Hepatocyte (in vitro differentiated cells): ENCODE measurements around the gene GPAT2. TPM values are rescaled to one million over a fixed set of nuclear protein-coding genes. Genes with fewer than 3 reads are reported as not detected.
"Not testable (repeated sequence)": the region's sequence is repeated elsewhere in the genome, so short reads cannot be mapped to it uniquely, and the experiment has no call there.

Source experiments
- DNase-seq: peaks from one replicate; pipeline ENCODE4 v3.0.0-alpha.2; 2016; ENCODE audit warnings: low spot score
- H2AFZ ChIP-seq: fragments of 200-600 bp; sonication (generic); 2 replicates; pipeline ENCODE4 v1.6.0; 2016; ENCODE audit warnings: antibody characterized with exemption, mild to moderate bottlenecking
- H3K27ac ChIP-seq: fragments of 200-600 bp; sonication (generic); 2 replicates; pipeline ENCODE4 v1.5.1; 2016; ENCODE audit warnings: mild to moderate bottlenecking
- H3K27me3 ChIP-seq: fragments of 200-600 bp; sonication (generic); 2 replicates; pipeline ENCODE4 v1.6.1; 2016
- H3K36me3 ChIP-seq: fragments of 200-600 bp; sonication (generic); replicated peaks from 2 replicates; pipeline ENCODE4 v1.5.1; 2016; ENCODE audit warnings: low read depth; ENCODE audit not compliant: insufficient read depth
- H3K4me1 ChIP-seq: fragments of 200-600 bp; sonication (generic); 2 replicates; pipeline ENCODE4 v1.5.1; 2016; ENCODE audit warnings: mild to moderate bottlenecking, moderate library complexity; ENCODE audit not compliant: insufficient read depth
- H3K4me2 ChIP-seq: fragments of 200-600 bp; sonication (generic); 2 replicates; pipeline ENCODE4 v1.6.0; 2016
- H3K4me3 ChIP-seq: fragments of 200-600 bp; sonication (generic); 2 replicates; pipeline ENCODE4 v1.5.1; 2016; ENCODE audit warnings: mild to moderate bottlenecking
- H3K79me2 ChIP-seq: fragments of 200-600 bp; sonication (generic); 2 replicates; pipeline ENCODE4 v1.6.0; 2017; ENCODE audit warnings: mild to moderate bottlenecking
- H3K9me2 ChIP-seq: fragments of 200-600 bp; sonication (generic); replicated peaks from 2 replicates; pipeline ENCODE4 v1.6.0; 2017; ENCODE audit warnings: mild to moderate bottlenecking; ENCODE audit not compliant: insufficient read depth
- H3K9me3 ChIP-seq: fragments of 200-600 bp; sonication (generic); 2 replicates; pipeline ENCODE4 v1.5.1; 2016; ENCODE audit warnings: low read depth, mild to moderate bottlenecking
- H4K20me1 ChIP-seq: fragments of 200-600 bp; sonication (generic); 2 replicates; pipeline ENCODE4 v1.6.0; 2016; ENCODE audit warnings: mild to moderate bottlenecking; ENCODE audit not compliant: insufficient read depth, poor library complexity, severe bottlenecking
- WGBS: methylation state at CpG from one replicate; pipeline ENCODE4 v1.1.6; 2016; ENCODE audit warnings: low lambda C conversion rate; ENCODE audit errors: missing lambda C conversion rate; 5-methylcytosine and 5-hydroxymethylcytosine counted together
- polyA plus RNA-seq: library from polyadenylated mRNA; unstranded; fragments of >200 nt; fragmentation: Nextera tagmentation; extraction: Ambion mirVana; gene quantifications from 2 replicates; pipeline ENCODE4 v1.2.1, GENCODE V29; 2016
- total RNA-seq: library from RNA; depleted of rRNA; stranded (reverse); fragments of >200 nt; gene quantifications from 2 replicates; pipeline ENCODE4 v1.2.3, GENCODE V29; 2014
- TF ChIP-seq, protein P1 (sequence below): fragments of 200-600 bp; sonication (generic); IDR thresholded peaks from 2 replicates; pipeline ENCODE4 v1.5.1; 2016; ENCODE audit warnings: antibody characterized with exemption, mild to moderate bottlenecking; ENCODE audit not compliant: poor library complexity

The GPAT2 gene
- total and polyA plus RNA-seq, 2 experiments from 2014 or later: 0.31 TPM; not detected in 1

DNA sequence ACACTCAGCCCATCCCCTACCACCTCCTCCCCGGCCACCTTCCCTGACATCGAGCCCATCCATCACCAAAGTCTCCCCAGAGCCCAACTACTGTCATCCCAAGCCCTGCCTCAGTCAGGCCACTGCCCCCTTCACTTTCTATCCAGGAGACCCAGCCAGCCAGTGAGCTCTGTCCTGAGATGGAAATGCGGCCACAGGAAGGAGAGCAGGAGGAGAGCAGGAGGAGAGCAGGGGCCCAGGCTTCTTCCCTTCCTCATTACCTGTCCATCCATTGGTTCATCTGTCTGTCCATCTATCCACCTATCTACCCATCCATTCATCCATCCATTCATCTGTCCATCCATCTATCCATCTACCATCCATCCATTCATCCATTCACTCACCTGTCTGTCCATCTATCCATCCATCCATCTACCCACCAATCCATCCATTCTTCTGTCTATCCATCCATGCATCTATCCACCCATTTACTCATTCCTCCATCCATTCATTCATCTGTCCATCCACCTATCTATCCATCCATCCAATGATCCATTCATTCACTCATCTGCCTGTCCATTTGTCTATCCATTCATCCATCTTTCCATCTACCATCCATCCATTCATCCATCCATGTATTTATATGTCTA lies 29.4 kb upstream of the GPAT2 start:
- not testable (repeated sequence) for H3K9me3 ChIP-seq, H3K36me3 ChIP-seq, H3K27ac ChIP-seq, H3K79me2 ChIP-seq, H4K20me1 ChIP-seq, H3K9me2 ChIP-seq, H3K4me3 ChIP-seq, H3K4me2 ChIP-seq, H3K4me1 ChIP-seq, H3K27me3 ChIP-seq, DNase-seq, H2AFZ ChIP-seq
- 100% methylated on average over 1 of the region's 3 CpGs for WGBS

GRCh38 chr2:96063116-96063899 lies 28.6 kb upstream of the GPAT2 start:
- H2AFZ ChIP-seq, H3K9me3 ChIP-seq, H3K27ac ChIP-seq, H3K4me1 ChIP-seq, H3K9me2 ChIP-seq, H3K27me3 ChIP-seq, DNase-seq, H3K36me3 ChIP-seq, H3K4me3 ChIP-seq, H3K4me2 ChIP-seq, H4K20me1 ChIP-seq, H3K79me2 ChIP-seq: not testable (repeated sequence)
- WGBS: 63% methylated on average over 10 of the region's 12 CpGs
- TF ChIP-seq, protein P1, sequence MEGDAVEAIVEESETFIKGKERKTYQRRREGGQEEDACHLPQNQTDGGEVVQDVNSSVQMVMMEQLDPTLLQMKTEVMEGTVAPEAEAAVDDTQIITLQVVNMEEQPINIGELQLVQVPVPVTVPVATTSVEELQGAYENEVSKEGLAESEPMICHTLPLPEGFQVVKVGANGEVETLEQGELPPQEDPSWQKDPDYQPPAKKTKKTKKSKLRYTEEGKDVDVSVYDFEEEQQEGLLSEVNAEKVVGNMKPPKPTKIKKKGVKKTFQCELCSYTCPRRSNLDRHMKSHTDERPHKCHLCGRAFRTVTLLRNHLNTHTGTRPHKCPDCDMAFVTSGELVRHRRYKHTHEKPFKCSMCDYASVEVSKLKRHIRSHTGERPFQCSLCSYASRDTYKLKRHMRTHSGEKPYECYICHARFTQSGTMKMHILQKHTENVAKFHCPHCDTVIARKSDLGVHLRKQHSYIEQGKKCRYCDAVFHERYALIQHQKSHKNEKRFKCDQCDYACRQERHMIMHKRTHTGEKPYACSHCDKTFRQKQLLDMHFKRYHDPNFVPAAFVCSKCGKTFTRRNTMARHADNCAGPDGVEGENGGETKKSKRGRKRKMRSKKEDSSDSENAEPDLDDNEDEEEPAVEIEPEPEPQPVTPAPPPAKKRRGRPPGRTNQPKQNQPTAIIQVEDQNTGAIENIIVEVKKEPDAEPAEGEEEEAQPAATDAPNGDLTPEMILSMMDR: peak; percentile 20

DNA sequence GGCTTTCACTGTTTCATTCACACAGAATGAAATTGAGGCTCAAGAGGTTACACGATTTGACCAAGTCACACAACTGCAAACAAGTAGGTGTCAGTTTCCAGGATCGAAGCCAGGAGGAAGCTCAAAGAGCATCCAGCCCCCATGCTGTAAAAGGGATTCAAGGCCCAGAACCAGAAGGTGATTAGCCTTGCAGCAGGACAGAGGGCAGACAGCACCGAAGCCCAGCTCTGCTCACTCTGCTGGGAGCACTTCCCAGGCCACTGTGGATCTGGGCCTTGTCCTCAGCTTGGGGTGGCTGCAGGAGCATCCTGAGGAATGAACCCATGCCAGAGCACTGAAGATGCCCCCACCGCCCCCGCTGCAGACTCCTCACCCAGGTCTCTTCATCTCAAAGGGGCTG lies 27.8 kb upstream of the GPAT2 start:
- not testable (repeated sequence) for H3K9me3 ChIP-seq, H3K4me1 ChIP-seq, H3K4me2 ChIP-seq, H3K27me3 ChIP-seq, H3K4me3 ChIP-seq, H3K36me3 ChIP-seq, DNase-seq, H2AFZ ChIP-seq, H3K27ac ChIP-seq, H4K20me1 ChIP-seq, H3K79me2 ChIP-seq, H3K9me2 ChIP-seq
- WGBS: 75% methylated on average over 3 of the region's 5 CpGs

DNA sequence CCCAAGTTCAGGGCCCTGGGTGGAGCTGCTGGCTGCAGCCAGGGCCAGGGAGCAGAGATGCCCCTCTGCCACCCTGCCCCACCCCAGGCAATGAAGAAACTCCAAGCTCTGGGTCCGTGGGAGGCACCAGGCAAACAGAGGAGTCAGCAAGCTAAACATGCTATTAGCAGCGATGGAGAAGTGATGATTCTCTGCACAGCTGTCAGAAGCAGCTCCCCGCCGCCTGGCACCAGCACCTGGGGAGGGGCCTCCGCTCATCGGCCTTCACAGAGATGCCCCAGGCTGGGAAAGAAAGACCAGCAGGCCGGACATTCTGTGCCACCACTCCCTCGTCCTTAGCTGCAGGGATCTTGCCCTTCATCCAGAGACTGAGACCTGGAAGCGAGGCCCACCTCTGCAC lies 27.2 kb upstream of the GPAT2 start:
- H3K4me1 ChIP-seq: not testable (repeated sequence)

GRCh38 chr2:96061197-96061817 lies 26.6 kb upstream of the GPAT2 start:
- H3K27me3 ChIP-seq, H2AFZ ChIP-seq, H3K36me3 ChIP-seq, H3K4me1 ChIP-seq, H3K4me2 ChIP-seq, H3K79me2 ChIP-seq, H3K9me2 ChIP-seq, H3K9me3 ChIP-seq, H3K4me3 ChIP-seq, DNase-seq, H3K27ac ChIP-seq, H4K20me1 ChIP-seq: not testable (repeated sequence)
- WGBS: 82% methylated on average over 8 of the region's 8 CpGs

More for the DNA sequence above, 27.2 kb upstream of the GPAT2 start:
- not testable (repeated sequence) for H3K9me2 ChIP-seq, H3K27me3 ChIP-seq, H2AFZ ChIP-seq, H3K9me3 ChIP-seq, H3K79me2 ChIP-seq, H3K4me2 ChIP-seq, H3K27ac ChIP-seq, H3K36me3 ChIP-seq, DNase-seq, H3K4me3 ChIP-seq, H4K20me1 ChIP-seq
- 83% methylated on average over 9 of the region's 9 CpGs for WGBS

DNA sequence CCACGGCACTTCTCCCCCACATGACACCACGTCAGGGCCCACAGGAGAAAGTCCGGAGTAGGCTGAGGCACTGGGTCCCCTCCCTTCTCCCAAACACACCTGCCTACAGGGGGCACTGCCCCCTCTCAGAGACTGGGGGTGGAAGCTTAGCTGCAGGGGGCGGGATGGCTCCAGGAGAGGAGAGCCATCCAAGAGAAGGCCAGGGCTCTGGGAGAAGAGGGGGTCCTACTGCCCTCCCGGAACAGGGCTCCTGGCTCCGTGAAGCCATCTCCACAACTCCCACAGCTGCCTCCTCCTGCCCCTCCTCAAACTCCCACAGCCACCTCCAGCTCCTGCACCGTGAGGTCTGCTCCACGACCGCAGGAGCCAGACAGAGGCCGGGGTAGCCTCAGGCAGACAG lies 25.6 kb upstream of the GPAT2 start:
- H3K9me2 ChIP-seq, H2AFZ ChIP-seq, H3K27ac ChIP-seq, DNase-seq, H3K9me3 ChIP-seq, H3K4me1 ChIP-seq, H3K4me3 ChIP-seq, H3K36me3 ChIP-seq, H3K27me3 ChIP-seq, H4K20me1 ChIP-seq, H3K4me2 ChIP-seq, H3K79me2 ChIP-seq: not testable (repeated sequence)
- WGBS: 57% methylated on average over 4 of the region's 10 CpGs

- not testable (repeated sequence) for H3K27me3 ChIP-seq, H3K27ac ChIP-seq, H3K9me2 ChIP-seq, H2AFZ ChIP-seq, H4K20me1 ChIP-seq, H3K79me2 ChIP-seq, H3K36me3 ChIP-seq, H3K4me1 ChIP-seq, H3K9me3 ChIP-seq, H3K4me2 ChIP-seq, DNase-seq, H3K4me3 ChIP-seq
- WGBS: 89% methylated on average over 4 of the region's 6 CpGs
Observed at GRCh38 chr2:96059443-96059842, 24.7 kb upstream of the GPAT2 start.

DNA sequence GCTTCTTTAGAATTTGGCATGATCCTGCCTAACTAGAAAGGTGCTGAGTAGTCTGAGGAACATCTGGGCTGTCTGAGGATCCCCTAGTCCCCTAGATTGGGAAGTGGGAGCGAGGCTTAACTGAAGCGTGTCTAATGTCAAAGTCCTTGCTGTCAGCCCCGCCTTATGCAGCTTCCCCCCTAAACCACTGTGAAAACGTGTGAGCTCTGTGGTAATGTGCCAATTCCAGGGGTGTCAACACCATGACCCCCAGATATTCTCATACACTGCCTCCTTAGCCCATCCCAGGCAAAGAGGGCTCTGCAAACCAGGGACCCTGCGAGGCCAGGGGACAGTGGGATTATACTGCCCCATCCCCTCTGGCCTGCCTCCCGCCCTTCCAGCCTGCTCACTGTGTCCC lies 21.1 kb upstream of the GPAT2 start:
- H3K27ac ChIP-seq, DNase-seq, H2AFZ ChIP-seq, H3K9me2 ChIP-seq, H3K4me2 ChIP-seq, H3K9me3 ChIP-seq, H3K4me1 ChIP-seq, H3K4me3 ChIP-seq, H3K27me3 ChIP-seq, H3K79me2 ChIP-seq, H3K36me3 ChIP-seq, H4K20me1 ChIP-seq: not testable (repeated sequence)
- WGBS: no CpG with 5 or more reads among the region's 6 CpGs
